Measurements from ENCODE around the gene PTGFRN.

GRCh38 chr1:117032266-117032665 lies 122.5 kb downstream of the PTGFRN start:
- TF ChIP-seq CTCF (IDR thresholded peaks at IDR 0.05 in 2 of 3, conservative IDR thresholded peaks at IDR 0.05 in 1 of 3; ENCODE audit: borderline replicate concordance in 1 of 3, insufficient read depth in 1 of 3, low read depth in 2 of 3, low read length in 2 of 3) (no peak), RAD21 (IDR thresholded peaks at IDR 0.05; ENCODE audit: low read depth) (no peak), ZBTB33 (IDR thresholded peaks at IDR 0.05; ENCODE audit: extremely low read depth, insufficient replicate concordance, low read length) (no peak), POLR2AphosphoS5 (IDR thresholded peaks at IDR 0.05; ENCODE audit: low read depth, low read length) (no peak), CEBPB (IDR thresholded peaks at IDR 0.05; ENCODE audit: low read depth) (no peak), EZH2 (IDR thresholded peaks at IDR 0.05) (no peak), POLR2A (IDR thresholded peaks at IDR 0.05; ENCODE audit: borderline replicate concordance, extremely low read depth, insufficient read depth, insufficient read length) (no peak), FOSL1 (IDR thresholded peaks at IDR 0.05; ENCODE audit: low read depth) (no peak), SP1 (IDR thresholded peaks at IDR 0.05; ENCODE audit: low read depth) (no peak), MAX (IDR thresholded peaks at IDR 0.05) (no peak)

Measured in HCT116 (cell line).